HL-60 (cell line): ENCODE data around the gene METRN.
A peak's percentile ranks its signal among the peaks of the same experiment; 100 is the strongest.

Source experiments
- DNase-seq, 2 experiments: peaks; one replicate each; pipeline ENCODE4 v3.0.0-alpha.2; 2010 to 2020; ENCODE audit warnings: low read depth in 1 of 2, low spot score in 1 of 2
- H3K27ac ChIP-seq: fragments of 250-450 bp; sonication (Bioruptor Pico); replicated peaks from 2 replicates; pipeline ENCODE4 v1.5.1; 2020; ENCODE audit warnings: mild to moderate bottlenecking, moderate library complexity
- H3K27me3 ChIP-seq: fragments of 250-450 bp; sonication (Bioruptor Pico); 2 replicates; pipeline ENCODE4 v1.5.1; 2021; ENCODE audit warnings: mild to moderate bottlenecking, moderate library complexity; ENCODE audit not compliant: insufficient read depth, poor library complexity, severe bottlenecking
- H3K4me3 ChIP-seq: replicated peaks from 2 replicates; pipeline ENCODE4 v1.5.1; 2011; ENCODE audit warnings: mild to moderate bottlenecking, control low read depth, low read length; ENCODE audit not compliant: insufficient read depth
- GABPA ChIP-seq: IDR thresholded peaks from 2 replicates; pipeline ENCODE4 v1.6.1; 2012; ENCODE audit warnings: low read depth
- POLR2AphosphoS5 ChIP-seq: IDR thresholded peaks from 2 replicates; pipeline ENCODE4 v1.6.1; 2012; ENCODE audit warnings: low read depth
- SPI1 ChIP-seq: IDR thresholded peaks from 2 replicates; pipeline ENCODE4 v1.6.1; 2012; ENCODE audit warnings: low read depth, mild to moderate bottlenecking, borderline replicate concordance
- TF ChIP-seq, protein P1 (sequence below): IDR thresholded peaks from one replicate; pipeline ENCODE4 v1.5.1; 2011; ENCODE audit warnings: low read length, control low read depth, inconsistent platforms; ENCODE audit not compliant: insufficient read depth
- TF ChIP-seq, protein P2 (sequence below): IDR thresholded peaks from 2 replicates; pipeline ENCODE4 v1.6.1; 2012; ENCODE audit warnings: low read depth; ENCODE audit not compliant: insufficient replicate concordance

The METRN gene

GRCh38 chr16:700684-701584, 14.0 kb upstream of the METRN start:
- Histone ChIP-seq H3K4me3 (no peak overlapping the region), H3K27ac (no peak overlapping the region), H3K27me3 (peaks cover 53% of the 10 kb centered on the region)
- DNase-seq: no peak
- TF ChIP-seq, protein P1, sequence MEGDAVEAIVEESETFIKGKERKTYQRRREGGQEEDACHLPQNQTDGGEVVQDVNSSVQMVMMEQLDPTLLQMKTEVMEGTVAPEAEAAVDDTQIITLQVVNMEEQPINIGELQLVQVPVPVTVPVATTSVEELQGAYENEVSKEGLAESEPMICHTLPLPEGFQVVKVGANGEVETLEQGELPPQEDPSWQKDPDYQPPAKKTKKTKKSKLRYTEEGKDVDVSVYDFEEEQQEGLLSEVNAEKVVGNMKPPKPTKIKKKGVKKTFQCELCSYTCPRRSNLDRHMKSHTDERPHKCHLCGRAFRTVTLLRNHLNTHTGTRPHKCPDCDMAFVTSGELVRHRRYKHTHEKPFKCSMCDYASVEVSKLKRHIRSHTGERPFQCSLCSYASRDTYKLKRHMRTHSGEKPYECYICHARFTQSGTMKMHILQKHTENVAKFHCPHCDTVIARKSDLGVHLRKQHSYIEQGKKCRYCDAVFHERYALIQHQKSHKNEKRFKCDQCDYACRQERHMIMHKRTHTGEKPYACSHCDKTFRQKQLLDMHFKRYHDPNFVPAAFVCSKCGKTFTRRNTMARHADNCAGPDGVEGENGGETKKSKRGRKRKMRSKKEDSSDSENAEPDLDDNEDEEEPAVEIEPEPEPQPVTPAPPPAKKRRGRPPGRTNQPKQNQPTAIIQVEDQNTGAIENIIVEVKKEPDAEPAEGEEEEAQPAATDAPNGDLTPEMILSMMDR: no peak
- TF ChIP-seq, protein P2, sequence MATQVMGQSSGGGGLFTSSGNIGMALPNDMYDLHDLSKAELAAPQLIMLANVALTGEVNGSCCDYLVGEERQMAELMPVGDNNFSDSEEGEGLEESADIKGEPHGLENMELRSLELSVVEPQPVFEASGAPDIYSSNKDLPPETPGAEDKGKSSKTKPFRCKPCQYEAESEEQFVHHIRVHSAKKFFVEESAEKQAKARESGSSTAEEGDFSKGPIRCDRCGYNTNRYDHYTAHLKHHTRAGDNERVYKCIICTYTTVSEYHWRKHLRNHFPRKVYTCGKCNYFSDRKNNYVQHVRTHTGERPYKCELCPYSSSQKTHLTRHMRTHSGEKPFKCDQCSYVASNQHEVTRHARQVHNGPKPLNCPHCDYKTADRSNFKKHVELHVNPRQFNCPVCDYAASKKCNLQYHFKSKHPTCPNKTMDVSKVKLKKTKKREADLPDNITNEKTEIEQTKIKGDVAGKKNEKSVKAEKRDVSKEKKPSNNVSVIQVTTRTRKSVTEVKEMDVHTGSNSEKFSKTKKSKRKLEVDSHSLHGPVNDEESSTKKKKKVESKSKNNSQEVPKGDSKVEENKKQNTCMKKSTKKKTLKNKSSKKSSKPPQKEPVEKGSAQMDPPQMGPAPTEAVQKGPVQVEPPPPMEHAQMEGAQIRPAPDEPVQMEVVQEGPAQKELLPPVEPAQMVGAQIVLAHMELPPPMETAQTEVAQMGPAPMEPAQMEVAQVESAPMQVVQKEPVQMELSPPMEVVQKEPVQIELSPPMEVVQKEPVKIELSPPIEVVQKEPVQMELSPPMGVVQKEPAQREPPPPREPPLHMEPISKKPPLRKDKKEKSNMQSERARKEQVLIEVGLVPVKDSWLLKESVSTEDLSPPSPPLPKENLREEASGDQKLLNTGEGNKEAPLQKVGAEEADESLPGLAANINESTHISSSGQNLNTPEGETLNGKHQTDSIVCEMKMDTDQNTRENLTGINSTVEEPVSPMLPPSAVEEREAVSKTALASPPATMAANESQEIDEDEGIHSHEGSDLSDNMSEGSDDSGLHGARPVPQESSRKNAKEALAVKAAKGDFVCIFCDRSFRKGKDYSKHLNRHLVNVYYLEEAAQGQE: peak; percentile 98
- no peak for TF ChIP-seq POLR2AphosphoS5
- TF ChIP-seq GABPA: no peak
- no peak for TF ChIP-seq SPI1

- DNase-seq: no peak
- no peak overlapping the region for H3K4me3 ChIP-seq
- peaks cover 62% of the 10 kb centered on the region for H3K27me3 ChIP-seq
- no peak for TF ChIP-seq POLR2AphosphoS5
- TF ChIP-seq, protein P2: no peak
- TF ChIP-seq, protein P1: no peak
- no peak for TF ChIP-seq GABPA
- TF ChIP-seq SPI1: no peak
- no peak overlapping the region for H3K27ac ChIP-seq
These were observed 12.6 kb upstream of the METRN start for GRCh38 chr16:702341-702740.

DNA sequence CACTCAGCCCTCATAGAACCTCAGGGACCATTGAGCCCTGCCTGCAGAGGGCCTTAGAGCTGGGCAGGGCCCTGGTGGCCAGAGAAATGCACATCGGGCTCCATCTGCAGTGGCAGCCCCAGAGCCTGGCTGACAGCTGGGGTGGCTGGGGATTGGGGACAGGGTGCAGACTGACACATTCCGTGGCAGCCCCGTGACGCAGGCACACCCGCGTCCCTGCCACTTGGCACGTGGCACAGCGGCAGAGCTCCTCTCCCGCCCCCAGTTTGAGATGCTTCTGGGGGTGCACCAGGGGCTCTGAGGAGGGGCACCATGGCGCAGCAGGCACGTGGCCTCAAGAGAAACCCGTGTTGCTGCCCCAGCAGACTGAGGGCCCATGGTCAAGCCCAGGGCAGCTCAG, 11.5 kb upstream of the METRN start:
- no peak overlapping the region for H3K27ac ChIP-seq
- TF ChIP-seq, protein P1: no peak
- TF ChIP-seq, protein P2: no peak
- TF ChIP-seq SPI1: no peak
- no peak for TF ChIP-seq POLR2AphosphoS5
- TF ChIP-seq GABPA: no peak
- H3K4me3 ChIP-seq: no peak overlapping the region
- H3K27me3 ChIP-seq: peaks cover 65% of the 10 kb centered on the region
- no peak for DNase-seq
